Trophoblast cell (in vitro differentiated cells and primary cell): Measurements from ENCODE around the gene ATG4D.
A peak's percentile ranks its signal among the peaks of the same experiment; 100 is the strongest.

Source experiments
- DNase-seq, 2 donors: peaks; one replicate each; pipeline ENCODE4 v3.0.0-alpha.2; 2016
- H2AFZ ChIP-seq: 2 replicates; pipeline ENCODE4 v1.6.1; 2013; ENCODE audit warnings: low read length, moderate library complexity, mild to moderate bottlenecking; ENCODE audit not compliant: insufficient read depth, poor library complexity
- H2AK5ac ChIP-seq: 2 replicates; pipeline ENCODE4 v1.6.1; 2013; ENCODE audit warnings: mild to moderate bottlenecking, low read length
- H2BK120ac ChIP-seq: 2 replicates; pipeline ENCODE4 v1.6.1; 2013; ENCODE audit warnings: low read length, mild to moderate bottlenecking, moderate library complexity; ENCODE audit not compliant: insufficient read depth, poor library complexity
- H2BK12ac ChIP-seq: 2 replicates; pipeline ENCODE4 v1.6.1; 2013; ENCODE audit warnings: mild to moderate bottlenecking, low read length, moderate library complexity
- H2BK5ac ChIP-seq: 2 replicates; pipeline ENCODE4 v1.6.1; 2013; ENCODE audit warnings: low read length, low read depth, moderate library complexity, mild to moderate bottlenecking; ENCODE audit not compliant: poor library complexity
- H3K14ac ChIP-seq: 2 replicates; pipeline ENCODE4 v1.6.1; 2013; ENCODE audit warnings: mild to moderate bottlenecking, low read length
- H3K18ac ChIP-seq: 2 replicates; pipeline ENCODE4 v1.6.1; 2013; ENCODE audit warnings: mild to moderate bottlenecking, low read length
- H3K23ac ChIP-seq: 2 replicates; pipeline ENCODE4 v1.6.1; 2013; ENCODE audit warnings: low read length
- H3K27ac ChIP-seq: 2 replicates; pipeline ENCODE4 v1.5.1; 2013; ENCODE audit warnings: low read depth, mild to moderate bottlenecking, inconsistent platforms, low read length, moderate library complexity
- H3K27me3 ChIP-seq: 2 replicates; pipeline ENCODE4 v1.6.1; 2013; ENCODE audit warnings: inconsistent platforms, mild to moderate bottlenecking, low read length, moderate library complexity; ENCODE audit not compliant: insufficient read depth
- H3K36me3 ChIP-seq, 2 experiments: 1 replicate in 1 of 2; 2 replicates in 1 of 2; pipeline ENCODE4 v1.6.1; 2013; ENCODE audit warnings: low read length in 2 of 2, mild to moderate bottlenecking in 2 of 2, moderate library complexity in 1 of 2; ENCODE audit not compliant: insufficient read depth in 2 of 2, control insufficient read depth in 1 of 2
- H3K4ac ChIP-seq: 2 replicates; pipeline ENCODE4 v1.6.1; 2013; ENCODE audit warnings: low read depth, mild to moderate bottlenecking, low read length, moderate library complexity
- H3K4me1 ChIP-seq, 2 experiments: 1 replicate in 1 of 2; 2 replicates in 1 of 2; pipeline ENCODE4 v1.6.1; 2013; ENCODE audit warnings: low read length in 2 of 2, mild to moderate bottlenecking in 2 of 2, moderate library complexity in 1 of 2; ENCODE audit not compliant: insufficient read depth in 2 of 2, control insufficient read depth in 1 of 2
- H3K4me2 ChIP-seq: 2 replicates; pipeline ENCODE4 v1.6.1; 2013; ENCODE audit warnings: inconsistent platforms, mild to moderate bottlenecking, low read length, moderate library complexity
- H3K4me3 ChIP-seq: 2 replicates; pipeline ENCODE4 v1.5.1; 2013; ENCODE audit warnings: mild to moderate bottlenecking, low read depth, low read length, inconsistent platforms
- H3K79me1 ChIP-seq: one replicate; pipeline ENCODE4 v1.6.1; 2013; ENCODE audit warnings: low read length
- H3K79me2 ChIP-seq: 2 replicates; pipeline ENCODE4 v1.6.1; 2013; ENCODE audit warnings: low read length, mild to moderate bottlenecking; ENCODE audit not compliant: control insufficient read depth, insufficient read depth, poor library complexity
- H3K9ac ChIP-seq: 2 replicates; pipeline ENCODE4 v1.6.1; 2013; ENCODE audit warnings: mild to moderate bottlenecking, low read length
- H3K9me3 ChIP-seq: 2 replicates; pipeline ENCODE4 v1.6.1; 2013; ENCODE audit warnings: low read depth, mild to moderate bottlenecking, control low read depth, inconsistent platforms, low read length; ENCODE audit not compliant: insufficient read depth
- H4K12ac ChIP-seq: 2 replicates; pipeline ENCODE4 v1.6.1; 2013; ENCODE audit warnings: low read depth, mild to moderate bottlenecking, low read length, moderate library complexity
- H4K8ac ChIP-seq: 2 replicates; pipeline ENCODE4 v1.6.1; 2013; ENCODE audit warnings: low read depth, mild to moderate bottlenecking, low read length, moderate library complexity
- H4K91ac ChIP-seq: one replicate; pipeline ENCODE4 v1.6.1; 2013; ENCODE audit warnings: low read depth, mild to moderate bottlenecking, low read length, moderate library complexity
- WGBS: extraction: QIAGEN DNeasy Blood & Tissue Kit; methylation state at CpG from one replicate; pipeline ENCODE4 v1.1.7; 2013; ENCODE audit warnings: missing lambda C conversion rate; ENCODE audit not compliant: insufficient read length, insufficient coverage; ENCODE audit errors: extremely low coverage; 5-methylcytosine and 5-hydroxymethylcytosine counted together

The ATG4D gene

DNA sequence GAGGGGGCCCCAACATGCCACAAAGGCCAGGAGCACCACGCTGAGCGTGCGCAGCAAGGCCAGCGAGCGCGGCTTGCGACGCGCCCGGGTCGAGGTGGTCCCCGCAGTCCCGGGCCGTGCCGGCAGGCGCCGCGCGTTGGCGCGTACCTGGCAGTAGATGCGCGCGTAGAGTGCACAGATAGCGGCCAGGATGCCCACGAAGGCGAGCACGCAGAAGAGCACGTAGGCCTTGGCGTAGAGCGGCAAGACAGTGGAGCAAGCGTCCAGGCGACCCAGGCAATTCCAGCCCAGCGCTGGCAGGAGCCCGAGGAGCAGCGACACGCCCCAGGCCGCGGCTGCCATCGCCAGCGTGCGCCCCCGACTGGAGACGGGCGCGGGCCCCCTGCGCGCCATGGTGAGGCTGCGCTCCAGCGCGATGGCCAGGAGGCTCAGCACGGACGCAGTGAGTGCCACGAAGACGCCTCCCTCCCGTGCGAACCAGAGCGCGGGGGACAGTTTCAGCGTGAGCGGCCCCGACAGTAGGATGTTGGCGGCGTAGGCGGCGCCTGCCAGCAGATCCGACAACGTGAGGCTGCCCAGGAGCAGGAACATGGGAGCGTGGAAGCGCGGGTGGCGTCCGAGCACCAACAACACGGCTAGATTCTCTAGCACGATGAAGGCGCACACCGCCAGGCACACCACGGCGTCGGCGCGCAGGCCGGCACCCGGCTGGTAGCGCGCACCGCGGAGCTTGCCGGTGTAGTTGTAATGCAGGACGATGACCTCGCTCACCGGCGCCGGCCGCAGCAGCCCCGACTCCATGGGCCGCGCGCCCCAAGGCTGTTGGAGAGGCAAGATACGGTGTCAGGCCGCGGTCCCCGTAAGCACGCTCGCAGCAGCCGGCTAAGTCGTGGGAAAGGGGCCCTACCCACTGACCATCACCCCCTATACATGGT is 29.2 kb upstream of the ATG4D start:
- H3K4me3 ChIP-seq: peak overlapping the region; percentile 34
- no peak overlapping the region for H2BK12ac ChIP-seq
- H2AFZ ChIP-seq: no peak overlapping the region
- H3K18ac ChIP-seq: no peak overlapping the region
- H3K79me1 ChIP-seq: no peaks in the 10 kb centered on the region
- H3K14ac ChIP-seq: no peak overlapping the region
- no peak overlapping the region for H3K27ac ChIP-seq
- H3K36me3 ChIP-seq: no peaks in the 10 kb centered on the region
- H3K4me1 ChIP-seq: peaks cover 11 to 16% of the 10 kb centered on the region in 2 experiments
- peaks cover 2% of the 10 kb centered on the region for H3K79me2 ChIP-seq
- H3K27me3 ChIP-seq: peaks cover 8% of the 10 kb centered on the region
- H3K23ac ChIP-seq: no peak overlapping the region
- peak in 1 of 2 donors; percentile 27 for DNase-seq
- H4K8ac ChIP-seq: no peak overlapping the region
- no peak overlapping the region for H3K4ac ChIP-seq
- no peak overlapping the region for H2AK5ac ChIP-seq
- no peak overlapping the region for H2BK5ac ChIP-seq
- no peak overlapping the region for H3K9ac ChIP-seq
- no peak overlapping the region for H4K91ac ChIP-seq
- no peak overlapping the region for H4K12ac ChIP-seq
- no CpG with 5 or more reads among the region's 107 CpGs for WGBS
- H3K4me2 ChIP-seq: no peak overlapping the region
- H2BK120ac ChIP-seq: no peak overlapping the region
- peaks cover 4% of the 10 kb centered on the region for H3K9me3 ChIP-seq

DNA sequence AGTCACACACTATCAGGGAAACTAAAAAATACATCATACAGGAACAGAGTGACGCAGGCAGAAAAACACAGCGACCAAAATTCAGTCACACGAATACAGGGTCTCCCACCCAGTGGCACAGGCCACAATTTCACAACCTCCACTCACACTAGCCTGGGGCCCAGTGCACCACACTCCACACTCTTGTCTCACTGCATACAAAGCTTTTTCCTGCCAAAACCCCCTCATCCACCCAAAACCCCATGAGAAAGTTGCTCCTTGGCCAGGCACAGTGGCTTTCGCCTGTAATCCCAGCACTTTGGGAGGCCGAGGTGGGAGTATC is 27.7 kb upstream of the ATG4D start:
- no peak overlapping the region for H2BK120ac ChIP-seq
- no peak overlapping the region for H3K23ac ChIP-seq
- H3K4me1 ChIP-seq: peaks cover 5 to 10% of the 10 kb centered on the region in 2 experiments
- no peak overlapping the region for H3K27ac ChIP-seq
- H2AK5ac ChIP-seq: no peak overlapping the region
- no peak overlapping the region for H4K91ac ChIP-seq
- peaks cover 2% of the 10 kb centered on the region for H3K79me2 ChIP-seq
- H3K9ac ChIP-seq: no peak overlapping the region
- peaks cover 8% of the 10 kb centered on the region for H3K27me3 ChIP-seq
- no peak overlapping the region for H3K14ac ChIP-seq
- H3K4me3 ChIP-seq: no peak overlapping the region
- no peaks in the 10 kb centered on the region for H3K36me3 ChIP-seq
- H4K12ac ChIP-seq: no peak overlapping the region
- H3K4me2 ChIP-seq: no peak overlapping the region
- H3K4ac ChIP-seq: no peak overlapping the region
- H2BK5ac ChIP-seq: no peak overlapping the region
- H3K79me1 ChIP-seq: no peaks in the 10 kb centered on the region
- H3K18ac ChIP-seq: no peak overlapping the region
- no peak overlapping the region for H2AFZ ChIP-seq
- no peak overlapping the region for H4K8ac ChIP-seq
- H2BK12ac ChIP-seq: no peak overlapping the region
- H3K9me3 ChIP-seq: peaks cover 4% of the 10 kb centered on the region
- no CpG with 5 or more reads among the region's 5 CpGs for WGBS
- DNase-seq: no peak

DNA sequence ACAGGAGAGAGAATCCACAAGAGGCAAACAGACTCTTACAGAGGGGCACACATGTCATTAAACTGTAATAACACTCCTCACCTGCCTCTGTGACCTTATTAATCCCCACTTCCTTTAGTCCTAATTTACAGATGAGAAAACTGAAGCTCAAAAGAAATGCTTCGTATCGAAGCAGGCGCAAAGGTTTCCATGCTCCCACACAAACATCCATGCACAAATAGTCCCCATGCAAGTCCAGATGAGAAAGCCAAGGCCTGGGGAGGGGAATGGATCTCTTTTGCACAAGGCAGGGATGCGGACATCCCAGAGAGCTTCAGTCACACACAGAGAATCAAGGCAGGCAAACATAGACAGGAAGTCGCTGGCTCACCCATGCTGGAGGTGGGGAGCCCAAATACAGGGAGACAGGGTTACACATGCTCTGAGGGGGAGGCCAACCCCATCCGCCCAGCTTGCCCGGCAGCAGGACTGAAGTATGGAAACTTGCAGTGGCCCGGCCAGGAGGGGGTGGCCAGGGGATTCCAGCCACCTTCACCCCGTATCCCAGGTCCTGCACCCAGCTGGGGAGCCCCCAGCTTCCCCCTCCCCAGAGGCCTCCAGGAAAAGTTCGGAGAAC is 26.9 kb upstream of the ATG4D start:
- Histone ChIP-seq H3K27ac (no peak overlapping the region), H3K23ac (no peak overlapping the region), H4K8ac (peak overlapping the region; percentile 10), H3K14ac (no peak overlapping the region), H4K12ac (no peak overlapping the region), H2BK12ac (no peak overlapping the region), H4K91ac (no peak overlapping the region), H3K36me3 (no peaks in the 10 kb centered on the region), H3K79me2 (peaks cover 2% of the 10 kb centered on the region), H3K4me2 (peak overlapping the region; percentile 83), H3K4me1 (peaks cover 5 to 10% of the 10 kb centered on the region in 2 experiments), H2AK5ac (no peak overlapping the region), H3K27me3 (peaks cover 8% of the 10 kb centered on the region), H2BK120ac (no peak overlapping the region), H3K9me3 (peaks cover 4% of the 10 kb centered on the region), H3K4me3 (no peak overlapping the region), H3K4ac (no peak overlapping the region), H3K79me1 (no peaks in the 10 kb centered on the region), H2BK5ac (no peak overlapping the region), H2AFZ (peak overlapping the region; percentile 12), H3K18ac (no peak overlapping the region), H3K9ac (no peak overlapping the region)
- DNase-seq: no peak
- no CpG with 5 or more reads among the region's 10 CpGs for WGBS

DNA sequence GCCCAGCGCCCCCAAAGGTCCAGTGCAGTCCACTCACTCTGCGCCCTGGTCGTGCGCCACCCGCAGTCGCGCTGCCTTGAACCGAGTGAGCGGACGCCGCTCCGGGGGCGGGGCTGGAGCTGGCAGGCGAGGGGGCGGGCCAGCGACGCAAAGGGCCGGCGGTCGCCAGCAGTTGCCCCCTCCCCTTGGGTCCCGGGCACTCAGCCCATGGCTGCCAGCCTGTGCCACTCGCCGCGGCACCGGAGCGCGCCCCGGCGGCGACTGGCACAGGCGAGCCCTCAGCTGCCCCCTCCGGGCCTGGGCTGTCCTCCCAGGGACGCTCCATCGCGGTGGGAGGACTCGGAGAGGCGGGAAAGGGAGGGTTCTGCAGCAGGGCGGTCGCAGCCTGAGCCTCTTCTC is 26.3 kb upstream of the ATG4D start, which contains the start of gene S1PR5:
Gene S1PR5, minus strand, starts transcription at position 87 of the 399 bp plus-strand sequence. CDS start 2,436 bp downstream, outside the sequence.
- no CpG with 5 or more reads among the region's 39 CpGs for WGBS
- peaks cover 2% of the 10 kb centered on the region for H3K79me2 ChIP-seq

More for the DNA sequence above, 26.3 kb upstream of the ATG4D start, which contains the start of gene S1PR5:
- H2AFZ ChIP-seq: peak within 1 kb of the TSS; percentile 72
- H3K4me1 ChIP-seq: peaks cover 5 to 10% of the 10 kb centered on the region in 2 experiments
- H3K18ac ChIP-seq: peak within 1 kb of the TSS; percentile 55
- peak within 1 kb of the TSS; percentile 35 for H2BK12ac ChIP-seq
- peaks cover 8% of the 10 kb centered on the region for H3K27me3 ChIP-seq
- peak within 1 kb of the TSS; percentile 83 for H3K4me2 ChIP-seq
- H3K4me3 ChIP-seq: peak within 1 kb of the TSS; percentile 61
- H3K9ac ChIP-seq: no peak within 1 kb of the TSS
- H3K4ac ChIP-seq: no peak within 1 kb of the TSS
- H3K36me3 ChIP-seq: no peaks in the 10 kb centered on the region
- peak within 1 kb of the TSS; percentile 46 for H4K8ac ChIP-seq
- peak within 1 kb of the TSS; percentile 53 for H4K91ac ChIP-seq
- H3K9me3 ChIP-seq: peaks cover 4% of the 10 kb centered on the region
- H2AK5ac ChIP-seq: peak within 1 kb of the TSS; percentile 28
- peak within 1 kb of the TSS; percentile 46 for H2BK120ac ChIP-seq
- H4K12ac ChIP-seq: peak within 1 kb of the TSS; percentile 41
- no peak within 1 kb of the TSS for H3K23ac ChIP-seq
- no peak within 1 kb of the TSS for H3K14ac ChIP-seq
- no peaks in the 10 kb centered on the region for H3K79me1 ChIP-seq
- no peak within 1 kb of the TSS for H3K27ac ChIP-seq
- peak in 1 of 2 donors; percentile 34 for DNase-seq
- no peak within 1 kb of the TSS for H2BK5ac ChIP-seq
